Uterus (tissue), 2 donors: Measurements from ENCODE around the gene CAPN9.

Experiments used
- CTCF ChIP-seq, 4 experiments: fragments of 200-600 bp in 2 of 4; fragments of 450-650 bp in 2 of 4; sonication (generic) in 2 of 4; IDR thresholded peaks; one replicate each; pipeline ENCODE4 v1.5.1; 2016 to 2019; ENCODE audit warnings: antibody characterized with exemption in 4 of 4, mild to moderate bottlenecking in 2 of 4, moderate library complexity in 1 of 4
- POLR2A ChIP-seq, 2 donors: fragments of 450-650 bp; IDR thresholded peaks; one replicate each; pipeline ENCODE4 v1.6.1; 2016; ENCODE audit warnings: antibody characterized with exemption in 2 of 2, mild to moderate bottlenecking in 1 of 2, moderate library complexity in 1 of 2

GRCh38 chr1:230752407-230752806 is 5.2 kb downstream of the CAPN9 start:
- no peak for TF ChIP-seq CTCF (IDR thresholded peaks at IDR 0.05)
- TF ChIP-seq POLR2A (IDR thresholded peaks at IDR 0.05) = no peak
